Upper lobe of left lung (tissue), 4 donors: Measurements from ENCODE around the gene ANO2.

Experiments used
- CTCF ChIP-seq, 6 experiments: fragments of 450-650 bp in 4 of 6; fragments of 200-600 bp in 2 of 6; sonication (generic) in 2 of 6; IDR thresholded peaks; one replicate each; pipeline ENCODE4 v1.5.1; 2016 to 2019; ENCODE audit warnings: antibody characterized with exemption in 6 of 6
- EP300 ChIP-seq, 4 donors: sonication (generic); formaldehyde crosslinking; IDR thresholded peaks; one replicate each; pipeline ENCODE4 v1.5.1; 2017; ENCODE audit warnings: antibody characterized with exemption in 4 of 4, control low read depth in 2 of 4
- POLR2A ChIP-seq, 4 donors: fragments of 450-650 bp; IDR thresholded peaks; one replicate each; pipeline ENCODE4 v1.5.1; 2016 to 2017; ENCODE audit warnings: antibody characterized with exemption in 4 of 4, mild to moderate bottlenecking in 2 of 4
- POLR2AphosphoS5 ChIP-seq, 2 donors: sonication (generic); formaldehyde crosslinking; IDR thresholded peaks; one replicate each; pipeline ENCODE4 v1.5.1; 2017; ENCODE audit warnings: antibody characterized with exemption in 2 of 2

GRCh38 chr12:5960783-5961182 is 15.7 kb upstream of the ANO2 start:
- TF ChIP-seq CTCF (IDR thresholded peaks at IDR 0.05) (no peak), POLR2AphosphoS5 (IDR thresholded peaks at IDR 0.05) (no peak), EP300 (IDR thresholded peaks at IDR 0.05) (no peak), POLR2A (IDR thresholded peaks at IDR 0.05) (no peak)
